ENCODE results near the gene PMPCA. TPM values are rescaled to one million over a fixed set of nuclear protein-coding genes. Genes with fewer than 3 reads are reported as not detected.

The PMPCA gene
- total RNA-seq, 1 donor from 2014 or later = 114 TPM

- no peak for DNase-seq
- intact Hi-C loops (cut with micrococcal nuclease) = no loop called here
- Mint-ChIP-seq H3K27me3 (no peaks in the 10 kb centered on the region), H3K27ac (no peak overlapping the region), H3K9me3 (no peaks in the 10 kb centered on the region), H3K4me3 (no peak overlapping the region), H3K4me1 (peaks cover 21% of the 10 kb centered on the region), H3K36me3 (ENCODE audit: low read depth) (peaks cover 11% of the 10 kb centered on the region)
Measured at GRCh38 chr9:136433849-136434579, 23.6 kb downstream of the PMPCA start.

- Mint-ChIP-seq H3K4me3 (no peak overlapping the region), H3K36me3 (ENCODE audit: low read depth) (peaks cover 11% of the 10 kb centered on the region), H3K4me1 (peaks cover 21% of the 10 kb centered on the region), H3K27ac (no peak overlapping the region), H3K9me3 (no peaks in the 10 kb centered on the region), H3K27me3 (no peaks in the 10 kb centered on the region)
- intact Hi-C loops (cut with micrococcal nuclease) = no loop called here
- no peak for DNase-seq
Measured at GRCh38 chr9:136434580-136435169, 24.2 kb downstream of the PMPCA start.

- H3K9me3 Mint-ChIP-seq = no peaks in the 10 kb centered on the region
- no peak for DNase-seq
- H3K4me3 Mint-ChIP-seq = peak overlapping the region; percentile 85
- H3K27ac Mint-ChIP-seq = no peak overlapping the region
- intact Hi-C loops (cut with micrococcal nuclease) = no loop called here
- peaks cover 24% of the 10 kb centered on the region for H3K4me1 Mint-ChIP-seq
- H3K27me3 Mint-ChIP-seq = no peaks in the 10 kb centered on the region
- H3K36me3 Mint-ChIP-seq (ENCODE audit: low read depth) = peaks cover 14% of the 10 kb centered on the region
Measured at GRCh38 chr9:136436055-136436634, 25.7 kb downstream of the PMPCA start.

GRCh38 chr9:136437430-136437829 lies 27.0 kb downstream of the PMPCA start:
- H3K27me3 Mint-ChIP-seq = no peaks in the 10 kb centered on the region
- no peak for DNase-seq
- peak overlapping the region; percentile 85 for H3K4me3 Mint-ChIP-seq
- intact Hi-C loops (cut with micrococcal nuclease) = no loop called here
- H3K4me1 Mint-ChIP-seq = peaks cover 24% of the 10 kb centered on the region
- peaks cover 22% of the 10 kb centered on the region for H3K36me3 Mint-ChIP-seq (ENCODE audit: low read depth)
- H3K27ac Mint-ChIP-seq = peak overlapping the region; percentile 29
- no peaks in the 10 kb centered on the region for H3K9me3 Mint-ChIP-seq

GRCh38 chr9:136437839-136438547 lies 27.5 kb downstream of the PMPCA start:
- peaks cover 27% of the 10 kb centered on the region for H3K36me3 Mint-ChIP-seq (ENCODE audit: low read depth)

GRCh38 chr9:136438548-136439480 lies 28.4 kb downstream of the PMPCA start:
- Mint-ChIP-seq H3K4me1 (peaks cover 24% of the 10 kb centered on the region), H3K27me3 (no peaks in the 10 kb centered on the region), H3K36me3 (ENCODE audit: low read depth) (peaks cover 32% of the 10 kb centered on the region), H3K27ac (peak overlapping the region; percentile 35), H3K4me3 (peak overlapping the region; percentile 85), H3K9me3 (no peaks in the 10 kb centered on the region)
- peak; percentile 88 for DNase-seq
- intact Hi-C loops (cut with micrococcal nuclease) = loop anchor here (2.0 kb wide), 1 partner anchor 28 kb away; the partner anchor contains the start of genes ENTR1 and PMPCA

More at GRCh38 chr9:136437839-136438547, 27.5 kb downstream of the PMPCA start:
- intact Hi-C loops (cut with micrococcal nuclease) = loop anchor here (2.0 kb wide), 1 partner anchor 27 kb away; the partner anchor contains the start of genes ENTR1 and PMPCA
- Mint-ChIP-seq H3K4me1 (peaks cover 24% of the 10 kb centered on the region), H3K9me3 (no peaks in the 10 kb centered on the region), H3K27ac (peak overlapping the region; percentile 35), H3K4me3 (peak overlapping the region; percentile 85), H3K27me3 (no peaks in the 10 kb centered on the region)
- DNase-seq = no peak

- intact Hi-C loops (cut with micrococcal nuclease) = loop anchor here (2.0 kb wide), 1 partner anchor 29 kb away; the partner anchor contains the start of genes ENTR1 and PMPCA
- Mint-ChIP-seq H3K4me1 (peaks cover 24% of the 10 kb centered on the region), H3K4me3 (peak within 1 kb of the TSS; percentile 85), H3K27me3 (no peaks in the 10 kb centered on the region), H3K27ac (no peak within 1 kb of the TSS), H3K9me3 (no peaks in the 10 kb centered on the region), H3K36me3 (ENCODE audit: low read depth) (peaks cover 37% of the 10 kb centered on the region)
- peak; percentile 98 for DNase-seq
Measured at GRCh38 chr9:136439481-136440408, 29.3 kb downstream of the PMPCA start, which contains the start of gene INPP5E. TSS of gene INPP5E (minus strand) at chr9:136439845. CDS start at chr9:136439419, 426 bp downstream.

GRCh38 chr9:136441191-136441680 lies 30.8 kb downstream of the PMPCA start:
- H3K4me1 Mint-ChIP-seq = peaks cover 21% of the 10 kb centered on the region
- H3K4me3 Mint-ChIP-seq = no peak overlapping the region
- intact Hi-C loops (cut with micrococcal nuclease) = no loop called here

GRCh38 chr9:136441681-136442245 lies 31.3 kb downstream of the PMPCA start:
- Mint-ChIP-seq H3K4me1 (peaks cover 17% of the 10 kb centered on the region), H3K9me3 (no peaks in the 10 kb centered on the region), H3K36me3 (ENCODE audit: low read depth) (peaks cover 37% of the 10 kb centered on the region), H3K27me3 (no peaks in the 10 kb centered on the region), H3K27ac (no peak overlapping the region), H3K4me3 (no peak overlapping the region)
- intact Hi-C loops (cut with micrococcal nuclease) = no loop called here
- no peak for DNase-seq

More at GRCh38 chr9:136441191-136441680, 30.8 kb downstream of the PMPCA start:
- no peak for DNase-seq
- Mint-ChIP-seq H3K27ac (no peak overlapping the region), H3K9me3 (no peaks in the 10 kb centered on the region), H3K36me3 (ENCODE audit: low read depth) (peaks cover 33% of the 10 kb centered on the region), H3K27me3 (no peaks in the 10 kb centered on the region)

- no peak overlapping the region for H3K27ac Mint-ChIP-seq
- no peak overlapping the region for H3K4me3 Mint-ChIP-seq
- no peaks in the 10 kb centered on the region for H3K9me3 Mint-ChIP-seq
- peaks cover 37% of the 10 kb centered on the region for H3K36me3 Mint-ChIP-seq (ENCODE audit: low read depth)
- H3K27me3 Mint-ChIP-seq = no peaks in the 10 kb centered on the region
- peaks cover 12% of the 10 kb centered on the region for H3K4me1 Mint-ChIP-seq
- DNase-seq = no peak
- intact Hi-C loops (cut with micrococcal nuclease) = no loop called here
Measured at GRCh38 chr9:136442265-136442664, 31.8 kb downstream of the PMPCA start.

- intact Hi-C loops (cut with micrococcal nuclease) = no loop called here
Measured at GRCh38 chr9:136443087-136443486, 32.6 kb downstream of the PMPCA start.

GRCh38 chr9:136443687-136444086 lies 33.2 kb downstream of the PMPCA start:
- H3K27ac Mint-ChIP-seq = no peak overlapping the region
- H3K27me3 Mint-ChIP-seq = no peaks in the 10 kb centered on the region
- intact Hi-C loops (cut with micrococcal nuclease) = no loop called here
- peaks cover 2% of the 10 kb centered on the region for H3K4me1 Mint-ChIP-seq
- DNase-seq = no peak
- peaks cover 50% of the 10 kb centered on the region for H3K36me3 Mint-ChIP-seq (ENCODE audit: low read depth)
- no peak overlapping the region for H3K4me3 Mint-ChIP-seq
- no peaks in the 10 kb centered on the region for H3K9me3 Mint-ChIP-seq

More at GRCh38 chr9:136443087-136443486, 32.6 kb downstream of the PMPCA start:
- Mint-ChIP-seq H3K27me3 (no peaks in the 10 kb centered on the region), H3K4me1 (peaks cover 5% of the 10 kb centered on the region), H3K9me3 (no peaks in the 10 kb centered on the region), H3K27ac (no peak overlapping the region), H3K4me3 (no peak overlapping the region), H3K36me3 (ENCODE audit: low read depth) (peaks cover 45% of the 10 kb centered on the region)
- no peak for DNase-seq
